Measurements from ENCODE around the gene MTNR1A.

MTNR1A gene

GRCh38 chr4:186560647-186561046, 5.3 kb upstream of the MTNR1A start:
- TF ChIP-seq, protein P1, sequence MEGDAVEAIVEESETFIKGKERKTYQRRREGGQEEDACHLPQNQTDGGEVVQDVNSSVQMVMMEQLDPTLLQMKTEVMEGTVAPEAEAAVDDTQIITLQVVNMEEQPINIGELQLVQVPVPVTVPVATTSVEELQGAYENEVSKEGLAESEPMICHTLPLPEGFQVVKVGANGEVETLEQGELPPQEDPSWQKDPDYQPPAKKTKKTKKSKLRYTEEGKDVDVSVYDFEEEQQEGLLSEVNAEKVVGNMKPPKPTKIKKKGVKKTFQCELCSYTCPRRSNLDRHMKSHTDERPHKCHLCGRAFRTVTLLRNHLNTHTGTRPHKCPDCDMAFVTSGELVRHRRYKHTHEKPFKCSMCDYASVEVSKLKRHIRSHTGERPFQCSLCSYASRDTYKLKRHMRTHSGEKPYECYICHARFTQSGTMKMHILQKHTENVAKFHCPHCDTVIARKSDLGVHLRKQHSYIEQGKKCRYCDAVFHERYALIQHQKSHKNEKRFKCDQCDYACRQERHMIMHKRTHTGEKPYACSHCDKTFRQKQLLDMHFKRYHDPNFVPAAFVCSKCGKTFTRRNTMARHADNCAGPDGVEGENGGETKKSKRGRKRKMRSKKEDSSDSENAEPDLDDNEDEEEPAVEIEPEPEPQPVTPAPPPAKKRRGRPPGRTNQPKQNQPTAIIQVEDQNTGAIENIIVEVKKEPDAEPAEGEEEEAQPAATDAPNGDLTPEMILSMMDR (IDR thresholded peaks at IDR 0.05): no peak
- peaks cover 10% of the 10 kb centered on the region for H3K4me1 Mint-ChIP-seq
- H3K36me3 Mint-ChIP-seq (ENCODE audit: low read depth): no peaks in the 10 kb centered on the region
- H3K27me3 Mint-ChIP-seq (ENCODE audit: low read depth, poor library complexity): peaks cover 5% of the 10 kb centered on the region
- DNase-seq: no peak
- peaks cover 8% of the 10 kb centered on the region for H3K9me3 Mint-ChIP-seq
- H3K4me3 Mint-ChIP-seq: no peak overlapping the region
- H3K27ac Mint-ChIP-seq: no peak overlapping the region

DNA sequence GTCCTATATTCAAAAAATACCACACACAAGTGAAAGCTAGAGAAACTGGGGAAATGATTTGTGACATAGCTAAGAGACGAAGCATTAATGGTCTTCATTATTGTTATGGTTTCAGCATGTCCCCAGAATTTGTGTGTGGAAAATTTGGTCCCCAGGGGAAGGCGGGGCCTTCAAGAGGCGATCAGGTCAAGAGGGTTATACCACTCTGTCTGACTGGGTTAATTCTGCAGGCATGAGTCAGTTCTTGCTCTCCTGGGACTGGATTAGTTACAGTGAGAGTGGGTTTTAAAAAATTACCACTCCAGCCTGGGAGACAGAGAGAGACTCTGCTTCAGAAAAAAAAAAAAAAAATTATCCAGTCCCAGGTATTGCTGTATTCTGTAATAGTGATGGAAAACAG, 2.1 kb upstream of the MTNR1A start:
- Mint-ChIP-seq H3K27ac (no peak overlapping the region), H3K36me3 (ENCODE audit: low read depth) (no peaks in the 10 kb centered on the region), H3K9me3 (peaks cover 8% of the 10 kb centered on the region), H3K4me3 (no peak overlapping the region), H3K27me3 (ENCODE audit: low read depth, poor library complexity) (peaks cover 22% of the 10 kb centered on the region), H3K4me1 (peaks cover 25% of the 10 kb centered on the region)
- TF ChIP-seq, protein P1 (IDR thresholded peaks at IDR 0.05): no peak
- DNase-seq: peak; percentile 15

DNA sequence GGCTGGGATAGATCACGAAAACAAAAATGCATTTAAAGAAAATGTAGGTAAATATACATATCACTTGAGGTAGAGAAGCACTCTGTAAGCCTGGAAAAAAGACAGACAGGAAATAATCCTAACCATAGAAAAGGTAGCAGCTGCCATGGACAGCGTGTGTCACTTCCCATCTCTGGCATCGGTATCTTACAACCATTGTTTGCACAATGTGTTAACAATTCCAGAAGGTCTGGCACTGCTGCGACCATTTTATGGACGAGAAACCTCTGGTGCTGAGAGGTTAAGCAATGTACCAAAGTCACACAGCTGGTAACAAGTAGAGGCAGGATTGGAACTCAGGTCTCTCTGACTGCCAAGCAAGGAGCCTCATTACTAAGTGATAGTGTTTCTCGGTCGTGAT, 1.7 kb upstream of the MTNR1A start:
- TF ChIP-seq, protein P1 (IDR thresholded peaks at IDR 0.05): no peak
- H3K4me3 Mint-ChIP-seq: no peak overlapping the region
- H3K4me1 Mint-ChIP-seq: peaks cover 27% of the 10 kb centered on the region

GRCh38 chr4:186554539-186554913, 841 bp downstream of the MTNR1A start:
- Mint-ChIP-seq H3K27ac (no peak overlapping the region), H3K27me3 (ENCODE audit: low read depth, poor library complexity) (peaks cover 40% of the 10 kb centered on the region), H3K4me3 (peak overlapping the region; percentile 87), H3K9me3 (no peaks in the 10 kb centered on the region), H3K4me1 (peaks cover 27% of the 10 kb centered on the region), H3K36me3 (ENCODE audit: low read depth) (no peaks in the 10 kb centered on the region)
- peak; percentile 37 for DNase-seq
- TF ChIP-seq, protein P1 (IDR thresholded peaks at IDR 0.05): peak; percentile 18

More for the DNA sequence above, 1.7 kb upstream of the MTNR1A start:
- H3K27ac Mint-ChIP-seq: no peak overlapping the region
- DNase-seq: no peak
- no peaks in the 10 kb centered on the region for H3K36me3 Mint-ChIP-seq (ENCODE audit: low read depth)
- H3K9me3 Mint-ChIP-seq: peaks cover 8% of the 10 kb centered on the region
- peaks cover 22% of the 10 kb centered on the region for H3K27me3 Mint-ChIP-seq (ENCODE audit: low read depth, poor library complexity)

DNA sequence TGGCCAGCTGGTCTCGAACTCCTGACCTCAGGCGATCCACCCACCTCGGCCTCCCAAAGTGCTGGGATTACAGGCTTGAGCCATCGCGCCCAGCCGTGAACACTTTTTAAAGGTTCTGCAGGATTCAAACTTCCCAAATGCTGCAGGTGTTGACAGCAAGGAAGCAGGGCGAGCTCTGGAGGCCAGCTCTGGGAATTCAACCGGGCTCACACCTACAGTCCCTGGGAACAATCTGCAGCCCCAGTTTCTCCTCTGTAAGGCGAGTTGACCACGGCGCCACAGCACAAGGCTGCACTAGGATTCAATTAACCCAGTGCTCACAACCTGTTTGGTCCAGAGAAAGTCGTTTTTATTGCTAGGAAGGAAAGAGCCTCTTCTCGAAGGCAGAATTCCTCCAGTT, 1.6 kb downstream of the MTNR1A start:
- Mint-ChIP-seq H3K27ac (no peak overlapping the region), H3K4me3 (peak overlapping the region; percentile 87), H3K4me1 (peaks cover 27% of the 10 kb centered on the region), H3K9me3 (no peaks in the 10 kb centered on the region), H3K36me3 (ENCODE audit: low read depth) (no peaks in the 10 kb centered on the region), H3K27me3 (ENCODE audit: low read depth, poor library complexity) (peaks cover 44% of the 10 kb centered on the region)
- DNase-seq: no peak
- TF ChIP-seq, protein P1 (IDR thresholded peaks at IDR 0.05): no peak

DNA sequence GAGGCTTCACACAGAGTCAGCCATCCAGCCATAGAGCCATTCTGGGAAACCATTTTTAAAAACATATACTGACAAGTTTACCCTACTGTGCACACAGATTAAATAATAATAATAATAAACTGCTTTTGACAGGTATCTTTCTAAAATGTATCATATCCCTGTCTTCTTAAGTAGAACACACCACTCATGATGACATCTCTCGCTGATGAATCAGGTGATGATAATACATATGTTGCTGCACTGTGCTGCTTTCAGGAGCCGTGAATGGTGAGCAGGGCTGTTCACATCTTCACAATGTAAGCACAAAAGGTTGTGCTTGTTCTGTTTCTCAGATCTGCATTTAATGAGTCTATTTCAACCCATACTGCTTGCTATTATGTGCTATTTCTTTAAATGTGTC, 3.5 kb downstream of the MTNR1A start:
- DNase-seq: no peak
- TF ChIP-seq, protein P1 (IDR thresholded peaks at IDR 0.05): no peak
- H3K4me3 Mint-ChIP-seq: no peak overlapping the region
- H3K4me1 Mint-ChIP-seq: peaks cover 17% of the 10 kb centered on the region
- H3K36me3 Mint-ChIP-seq (ENCODE audit: low read depth): no peaks in the 10 kb centered on the region
- peaks cover 51% of the 10 kb centered on the region for H3K27me3 Mint-ChIP-seq (ENCODE audit: low read depth, poor library complexity)
- peaks cover 4% of the 10 kb centered on the region for H3K9me3 Mint-ChIP-seq
- H3K27ac Mint-ChIP-seq: no peak overlapping the region

Measured in nephron progenitor cell (in vitro differentiated cells).